ENCODE data around the gene FMR1.

DNA sequence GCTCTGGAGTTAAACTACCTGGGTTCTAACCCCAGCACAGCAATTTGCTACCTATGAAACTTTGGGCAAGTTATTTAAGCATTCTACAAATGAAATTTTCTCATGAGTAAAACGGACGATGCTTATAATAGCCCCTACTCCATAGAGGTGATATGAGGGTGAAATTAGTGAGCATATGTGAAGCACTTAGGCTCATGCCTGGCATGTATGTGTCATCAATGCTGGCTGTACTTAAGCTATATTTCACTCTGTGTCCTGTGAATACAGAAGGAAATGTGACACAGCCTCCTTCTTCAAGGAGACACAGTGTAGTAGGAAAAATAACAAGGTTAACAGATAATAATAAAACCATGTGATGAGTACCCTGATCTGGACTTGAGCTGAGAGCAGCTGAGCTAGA is 49.0 kb downstream of the FMR1 start:
- TF ChIP-seq, protein P1, sequence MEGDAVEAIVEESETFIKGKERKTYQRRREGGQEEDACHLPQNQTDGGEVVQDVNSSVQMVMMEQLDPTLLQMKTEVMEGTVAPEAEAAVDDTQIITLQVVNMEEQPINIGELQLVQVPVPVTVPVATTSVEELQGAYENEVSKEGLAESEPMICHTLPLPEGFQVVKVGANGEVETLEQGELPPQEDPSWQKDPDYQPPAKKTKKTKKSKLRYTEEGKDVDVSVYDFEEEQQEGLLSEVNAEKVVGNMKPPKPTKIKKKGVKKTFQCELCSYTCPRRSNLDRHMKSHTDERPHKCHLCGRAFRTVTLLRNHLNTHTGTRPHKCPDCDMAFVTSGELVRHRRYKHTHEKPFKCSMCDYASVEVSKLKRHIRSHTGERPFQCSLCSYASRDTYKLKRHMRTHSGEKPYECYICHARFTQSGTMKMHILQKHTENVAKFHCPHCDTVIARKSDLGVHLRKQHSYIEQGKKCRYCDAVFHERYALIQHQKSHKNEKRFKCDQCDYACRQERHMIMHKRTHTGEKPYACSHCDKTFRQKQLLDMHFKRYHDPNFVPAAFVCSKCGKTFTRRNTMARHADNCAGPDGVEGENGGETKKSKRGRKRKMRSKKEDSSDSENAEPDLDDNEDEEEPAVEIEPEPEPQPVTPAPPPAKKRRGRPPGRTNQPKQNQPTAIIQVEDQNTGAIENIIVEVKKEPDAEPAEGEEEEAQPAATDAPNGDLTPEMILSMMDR (IDR thresholded peaks at IDR 0.05) = no peak
- TF ChIP-seq EP300 (IDR thresholded peaks at IDR 0.05) = no peak

Measured in sigmoid colon (tissue), 4 donors.